Measurements from ENCODE around the gene MTCL3.

MTCL3 gene

DNA sequence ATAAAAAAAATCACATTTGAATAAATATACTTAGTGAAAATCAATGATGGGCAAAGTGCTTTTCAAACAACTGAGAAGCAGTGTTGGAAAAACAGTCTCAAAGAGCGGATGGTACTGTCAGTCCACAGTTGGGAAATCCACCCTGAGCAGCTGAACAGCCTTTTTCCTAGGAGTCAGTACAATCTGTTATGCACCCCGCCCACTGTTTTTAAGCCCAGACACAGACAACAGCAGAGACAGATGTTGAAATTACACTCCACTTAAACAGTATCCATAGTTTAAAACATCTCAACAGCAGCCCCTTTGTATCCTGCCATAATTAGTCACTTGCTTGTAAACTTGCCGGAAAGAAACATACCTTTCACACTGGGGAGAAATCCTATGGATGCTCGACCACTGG is 60.3 kb downstream of the MTCL3 start:
- no peak for ATAC-seq
- RAD21 ChIA-PET (ENCODE audit: low non-redundant PET in 1 of 2, low total read pairs in 2 of 2, uncharacterized antibody in 2 of 2, unreplicated experiment in 2 of 2): no interaction called here
- POLR2A ChIA-PET: no interaction called here
- Histone ChIP-seq H3K9me2 (ENCODE audit: insufficient read depth) (no peaks in the 10 kb centered on the region), H3K9me3 (ENCODE audit: control insufficient read depth in 1 of 2, insufficient read depth in 1 of 2, low read depth in 1 of 2, low read length in 2 of 2) (no peaks in the 10 kb centered on the region), H3K4me1 (ENCODE audit: control insufficient read depth in 1 of 2, insufficient read depth in 2 of 2, low read length in 2 of 2) (no peaks in the 10 kb centered on the region), H2AFZ (ENCODE audit: low read depth, low read length, poor library complexity, severe bottlenecking) (no peak overlapping the region), H3K4me3 (replicated peaks in 1 of 2; ENCODE audit: low read depth in 1 of 2, low read length in 2 of 2) (no peak overlapping the region), H3K79me2 (ENCODE audit: insufficient read depth, low read length) (no peaks in the 10 kb centered on the region), H3K4me2 (ENCODE audit: low read length) (no peak overlapping the region), H3K27ac (ENCODE audit: low read depth, low read length) (no peak overlapping the region), H3K27me3 (ENCODE audit: insufficient read depth, low read length) (no peaks in the 10 kb centered on the region), H4K20me1 (ENCODE audit: insufficient read depth) (no peaks in the 10 kb centered on the region), H3K9ac (ENCODE audit: low read length) (no peak overlapping the region), H3K36me3 (ENCODE audit: control insufficient read depth in 1 of 2, insufficient read depth in 2 of 2, low read length in 2 of 2) (no peaks in the 10 kb centered on the region)
- no TSS peak for BruUV-seq (replicated peaks)
- no peak for DNase-seq (ENCODE audit: low read depth, low spot score)
- TF ChIP-seq TCF7L2 (IDR thresholded peaks at IDR 0.05; ENCODE audit: borderline replicate concordance, extremely low read depth, insufficient read depth, insufficient read length) (no peak), EZH2 (IDR thresholded peaks at IDR 0.05) (no peak), FOSL1 (IDR thresholded peaks at IDR 0.05; ENCODE audit: low read depth) (no peak), ZFX (IDR thresholded peaks at IDR 0.05) (no peak), YY1 (IDR thresholded peaks at IDR 0.05; ENCODE audit: extremely low read depth, insufficient replicate concordance, low read depth, low read length) (no peak), EZH2phosphoT487 (IDR thresholded peaks at IDR 0.05; ENCODE audit: borderline replicate concordance) (no peak), POLR2AphosphoS5 (IDR thresholded peaks at IDR 0.05; ENCODE audit: low read depth, low read length) (no peak), SP1 (IDR thresholded peaks at IDR 0.05; ENCODE audit: low read depth) (no peak), SRF (IDR thresholded peaks at IDR 0.05; ENCODE audit: low read depth) (no peak), ZNF274 (IDR thresholded peaks at IDR 0.05; ENCODE audit: low read depth, low read length) (no peak), RAD21 (IDR thresholded peaks at IDR 0.05; ENCODE audit: low read depth) (no peak), CBX3 (IDR thresholded peaks at IDR 0.05; ENCODE audit: low read depth) (no peak), JUND (IDR thresholded peaks at IDR 0.05) (no peak)
- TF ChIP-seq, protein P1, sequence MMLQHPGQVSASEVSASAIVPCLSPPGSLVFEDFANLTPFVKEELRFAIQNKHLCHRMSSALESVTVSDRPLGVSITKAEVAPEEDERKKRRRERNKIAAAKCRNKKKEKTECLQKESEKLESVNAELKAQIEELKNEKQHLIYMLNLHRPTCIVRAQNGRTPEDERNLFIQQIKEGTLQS (IDR thresholded peaks at IDR 0.05): no peak
- TF ChIP-seq, protein P2, sequence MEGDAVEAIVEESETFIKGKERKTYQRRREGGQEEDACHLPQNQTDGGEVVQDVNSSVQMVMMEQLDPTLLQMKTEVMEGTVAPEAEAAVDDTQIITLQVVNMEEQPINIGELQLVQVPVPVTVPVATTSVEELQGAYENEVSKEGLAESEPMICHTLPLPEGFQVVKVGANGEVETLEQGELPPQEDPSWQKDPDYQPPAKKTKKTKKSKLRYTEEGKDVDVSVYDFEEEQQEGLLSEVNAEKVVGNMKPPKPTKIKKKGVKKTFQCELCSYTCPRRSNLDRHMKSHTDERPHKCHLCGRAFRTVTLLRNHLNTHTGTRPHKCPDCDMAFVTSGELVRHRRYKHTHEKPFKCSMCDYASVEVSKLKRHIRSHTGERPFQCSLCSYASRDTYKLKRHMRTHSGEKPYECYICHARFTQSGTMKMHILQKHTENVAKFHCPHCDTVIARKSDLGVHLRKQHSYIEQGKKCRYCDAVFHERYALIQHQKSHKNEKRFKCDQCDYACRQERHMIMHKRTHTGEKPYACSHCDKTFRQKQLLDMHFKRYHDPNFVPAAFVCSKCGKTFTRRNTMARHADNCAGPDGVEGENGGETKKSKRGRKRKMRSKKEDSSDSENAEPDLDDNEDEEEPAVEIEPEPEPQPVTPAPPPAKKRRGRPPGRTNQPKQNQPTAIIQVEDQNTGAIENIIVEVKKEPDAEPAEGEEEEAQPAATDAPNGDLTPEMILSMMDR (IDR thresholded peaks at IDR 0.05 in 2 of 3, conservative IDR thresholded peaks at IDR 0.05 in 1 of 3; ENCODE audit: borderline replicate concordance in 1 of 3, insufficient read depth in 1 of 3, low read depth in 2 of 3, low read length in 2 of 3): no peak
- TF ChIP-seq, protein P3, sequence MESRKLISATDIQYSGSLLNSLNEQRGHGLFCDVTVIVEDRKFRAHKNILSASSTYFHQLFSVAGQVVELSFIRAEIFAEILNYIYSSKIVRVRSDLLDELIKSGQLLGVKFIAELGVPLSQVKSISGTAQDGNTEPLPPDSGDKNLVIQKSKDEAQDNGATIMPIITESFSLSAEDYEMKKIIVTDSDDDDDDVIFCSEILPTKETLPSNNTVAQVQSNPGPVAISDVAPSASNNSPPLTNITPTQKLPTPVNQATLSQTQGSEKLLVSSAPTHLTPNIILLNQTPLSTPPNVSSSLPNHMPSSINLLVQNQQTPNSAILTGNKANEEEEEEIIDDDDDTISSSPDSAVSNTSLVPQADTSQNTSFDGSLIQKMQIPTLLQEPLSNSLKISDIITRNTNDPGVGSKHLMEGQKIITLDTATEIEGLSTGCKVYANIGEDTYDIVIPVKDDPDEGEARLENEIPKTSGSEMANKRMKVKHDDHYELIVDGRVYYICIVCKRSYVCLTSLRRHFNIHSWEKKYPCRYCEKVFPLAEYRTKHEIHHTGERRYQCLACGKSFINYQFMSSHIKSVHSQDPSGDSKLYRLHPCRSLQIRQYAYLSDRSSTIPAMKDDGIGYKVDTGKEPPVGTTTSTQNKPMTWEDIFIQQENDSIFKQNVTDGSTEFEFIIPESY (IDR thresholded peaks at IDR 0.05; ENCODE audit: extremely low read depth, insufficient replicate concordance, low read length): no peak
- TF ChIP-seq, protein P4, sequence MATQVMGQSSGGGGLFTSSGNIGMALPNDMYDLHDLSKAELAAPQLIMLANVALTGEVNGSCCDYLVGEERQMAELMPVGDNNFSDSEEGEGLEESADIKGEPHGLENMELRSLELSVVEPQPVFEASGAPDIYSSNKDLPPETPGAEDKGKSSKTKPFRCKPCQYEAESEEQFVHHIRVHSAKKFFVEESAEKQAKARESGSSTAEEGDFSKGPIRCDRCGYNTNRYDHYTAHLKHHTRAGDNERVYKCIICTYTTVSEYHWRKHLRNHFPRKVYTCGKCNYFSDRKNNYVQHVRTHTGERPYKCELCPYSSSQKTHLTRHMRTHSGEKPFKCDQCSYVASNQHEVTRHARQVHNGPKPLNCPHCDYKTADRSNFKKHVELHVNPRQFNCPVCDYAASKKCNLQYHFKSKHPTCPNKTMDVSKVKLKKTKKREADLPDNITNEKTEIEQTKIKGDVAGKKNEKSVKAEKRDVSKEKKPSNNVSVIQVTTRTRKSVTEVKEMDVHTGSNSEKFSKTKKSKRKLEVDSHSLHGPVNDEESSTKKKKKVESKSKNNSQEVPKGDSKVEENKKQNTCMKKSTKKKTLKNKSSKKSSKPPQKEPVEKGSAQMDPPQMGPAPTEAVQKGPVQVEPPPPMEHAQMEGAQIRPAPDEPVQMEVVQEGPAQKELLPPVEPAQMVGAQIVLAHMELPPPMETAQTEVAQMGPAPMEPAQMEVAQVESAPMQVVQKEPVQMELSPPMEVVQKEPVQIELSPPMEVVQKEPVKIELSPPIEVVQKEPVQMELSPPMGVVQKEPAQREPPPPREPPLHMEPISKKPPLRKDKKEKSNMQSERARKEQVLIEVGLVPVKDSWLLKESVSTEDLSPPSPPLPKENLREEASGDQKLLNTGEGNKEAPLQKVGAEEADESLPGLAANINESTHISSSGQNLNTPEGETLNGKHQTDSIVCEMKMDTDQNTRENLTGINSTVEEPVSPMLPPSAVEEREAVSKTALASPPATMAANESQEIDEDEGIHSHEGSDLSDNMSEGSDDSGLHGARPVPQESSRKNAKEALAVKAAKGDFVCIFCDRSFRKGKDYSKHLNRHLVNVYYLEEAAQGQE (IDR thresholded peaks at IDR 0.05; ENCODE audit: low read depth): no peak
- TF ChIP-seq, protein P5, sequence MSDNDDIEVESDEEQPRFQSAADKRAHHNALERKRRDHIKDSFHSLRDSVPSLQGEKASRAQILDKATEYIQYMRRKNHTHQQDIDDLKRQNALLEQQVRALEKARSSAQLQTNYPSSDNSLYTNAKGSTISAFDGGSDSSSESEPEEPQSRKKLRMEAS (IDR thresholded peaks at IDR 0.05): no peak
- CTCF ChIA-PET: no interaction called here
- intact Hi-C loops (cut with micrococcal nuclease): no loop called here
